Measurements from ENCODE around the gene HSDL2.

- TF ChIP-seq CTCF (conservative IDR thresholded peaks at IDR 0.05 in 1 of 2, IDR thresholded peaks at IDR 0.05 in 1 of 2; ENCODE audit: extremely low read depth in 1 of 2, insufficient read depth in 1 of 2, low read depth in 1 of 2, low read length in 2 of 2) (no peak), EZH2 (IDR thresholded peaks at IDR 0.05; ENCODE audit: borderline replicate concordance, low read length) (no peak)
Observed at GRCh38 chr9:112411626-112412027, 31.7 kb downstream of the HSDL2 start.

All from mammary epithelial cell (primary cell).